Bronchial epithelial cell (primary cell): Measurements from ENCODE around the gene RNGTT. TPM values are rescaled to one million over a fixed set of nuclear protein-coding genes. Genes with fewer than 3 reads are reported as not detected.

ENCODE experiments used
- DNase-seq: peaks from one replicate; pipeline ENCODE4 v3.0.0-alpha.2; 2010; ENCODE audit warnings: low read depth
- FAIRE-seq: peaks from 2 replicates; lab custom pipeline; 2011; peaks lifted over from hg19 to GRCh38; lab: Jason Lieb, UNC
- H3K27me3 ChIP-seq: 2 replicates; pipeline ENCODE4 v1.5.1; 2011; ENCODE audit warnings: low read length; ENCODE audit not compliant: control insufficient read depth, insufficient read depth
- H3K36me3 ChIP-seq: 2 replicates; pipeline ENCODE4 v1.5.1; 2011; ENCODE audit warnings: low read length; ENCODE audit not compliant: control insufficient read depth, insufficient read depth
- H3K4me3 ChIP-seq: 2 replicates; pipeline ENCODE4 v1.5.1; 2011; ENCODE audit warnings: mild to moderate bottlenecking, low read depth, low read length, control low read depth
- CTCF ChIP-seq: IDR thresholded peaks from 2 replicates; pipeline ENCODE4 v1.5.1; 2011; ENCODE audit warnings: mild to moderate bottlenecking, moderate library complexity, low read length, control low read depth, inconsistent platforms; ENCODE audit not compliant: insufficient read depth, severe bottlenecking
- total RNA-seq: library from RNA; depleted of rRNA; stranded (reverse); fragments of >200 nt; gene quantifications from 2 replicates; pipeline ENCODE4 v1.2.1, GENCODE V29; 2014

The RNGTT gene
- total RNA-seq, 1 donor from 2014 or later, result 20.8 TPM

- no peak for FAIRE-seq
- DNase-seq, result no peak
- no peak for TF ChIP-seq CTCF
Observed at GRCh38 chr6:88561954-88562315, 401.5 kb downstream of the RNGTT start.

GRCh38 chr6:88561034-88561953 lies 402.1 kb downstream of the RNGTT start:
- Histone ChIP-seq H3K4me3 (no peak overlapping the region), H3K27me3 (no peaks in the 10 kb centered on the region), H3K36me3 (no peaks in the 10 kb centered on the region)
- FAIRE-seq, result no peak
- no peak for TF ChIP-seq CTCF
- no peak for DNase-seq

More at GRCh38 chr6:88561954-88562315, 401.5 kb downstream of the RNGTT start:
- no peak overlapping the region for H3K4me3 ChIP-seq
- H3K36me3 ChIP-seq, result no peaks in the 10 kb centered on the region
- H3K27me3 ChIP-seq, result no peaks in the 10 kb centered on the region

Other genes starting within 250 kb of the RNGTT start
- gene PNRC1, start 117.1 kb upstream of the RNGTT start, total RNA-seq, result 21.1 and 32.8 TPM in 2 replicates
- under 0.01 and 0.38 TPM in 2 replicates for gene SRSF12, start 154.5 kb upstream of the RNGTT start, total RNA-seq
- gene PM20D2, start 182.4 kb upstream of the RNGTT start, total RNA-seq, result 6.1 and 7.1 TPM in 2 replicates